HG02678 (cell line): Measurements from ENCODE around the gene EDAR.

Experiments used
- ATAC-seq: cut with Tn5 transposase; IDR thresholded peaks from one replicate; pipeline ENCODE4 v1.9.1; 2021; ENCODE audit warnings: mild to moderate bottlenecking, moderate library complexity; ENCODE audit not compliant: unreplicated experiment

Gene EDAR

DNA sequence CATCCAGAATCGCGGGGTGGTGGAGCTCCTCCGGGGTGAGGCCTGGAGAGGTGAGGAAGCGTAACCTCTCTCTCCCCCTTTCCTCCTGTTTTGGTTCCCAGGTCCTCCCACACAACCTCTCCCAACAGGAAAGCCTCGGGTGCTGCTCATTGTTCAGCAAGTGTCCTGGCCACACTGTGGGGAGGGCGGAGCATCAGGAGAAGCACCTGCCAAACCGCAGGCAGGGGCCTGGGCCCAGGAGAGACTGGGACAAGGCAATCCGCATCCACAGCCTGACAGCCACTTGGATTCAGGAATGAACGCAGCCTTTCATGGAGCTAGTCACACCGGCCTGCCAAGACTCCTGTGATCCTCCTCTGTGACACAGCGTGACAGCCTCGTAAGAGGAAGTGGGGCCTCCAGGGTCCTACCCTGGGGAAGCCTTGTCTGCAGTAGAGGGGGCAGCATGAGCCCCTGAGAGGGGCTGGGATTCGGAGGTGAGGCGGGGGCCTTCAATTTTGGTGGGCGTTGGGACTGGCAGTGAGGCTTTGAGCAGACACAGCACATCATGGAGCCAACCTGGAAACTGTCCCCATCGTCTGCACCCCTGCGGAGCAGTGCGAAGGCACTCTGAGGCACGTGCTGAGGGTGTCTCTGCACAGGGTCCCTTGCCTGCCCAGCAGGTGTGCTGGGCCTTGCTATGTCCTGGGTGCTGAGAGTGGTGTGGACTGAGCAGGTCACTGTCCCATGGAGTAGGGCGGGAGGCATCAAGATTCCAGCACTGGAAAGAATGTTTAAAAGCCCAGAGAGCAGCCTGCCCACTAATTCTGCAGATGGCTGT lies 62.2 kb downstream of the EDAR start:
- no peak for ATAC-seq

GRCh38 chr2:108925735-108926134 lies 63.3 kb downstream of the EDAR start:
- no peak for ATAC-seq

DNA sequence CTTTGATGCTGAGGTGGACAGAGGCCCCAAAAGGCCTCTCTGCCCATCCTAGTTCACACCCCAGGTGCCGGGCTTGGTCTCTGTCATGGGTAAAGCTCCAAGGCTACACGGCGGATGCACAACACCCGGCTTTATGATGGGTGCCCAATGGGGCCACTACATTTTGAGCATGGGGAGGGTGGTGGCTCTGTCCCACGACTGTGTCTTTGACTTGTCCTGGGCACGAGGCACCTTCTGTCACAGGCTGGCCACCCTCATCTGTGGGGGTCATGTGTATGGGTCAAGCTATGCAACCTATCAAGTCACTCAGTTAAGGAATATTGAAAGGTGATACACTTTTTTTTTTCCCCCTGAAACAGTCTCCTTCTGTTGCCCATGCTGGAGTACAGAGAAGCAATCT lies 63.7 kb downstream of the EDAR start:
- ATAC-seq = no peak

DNA sequence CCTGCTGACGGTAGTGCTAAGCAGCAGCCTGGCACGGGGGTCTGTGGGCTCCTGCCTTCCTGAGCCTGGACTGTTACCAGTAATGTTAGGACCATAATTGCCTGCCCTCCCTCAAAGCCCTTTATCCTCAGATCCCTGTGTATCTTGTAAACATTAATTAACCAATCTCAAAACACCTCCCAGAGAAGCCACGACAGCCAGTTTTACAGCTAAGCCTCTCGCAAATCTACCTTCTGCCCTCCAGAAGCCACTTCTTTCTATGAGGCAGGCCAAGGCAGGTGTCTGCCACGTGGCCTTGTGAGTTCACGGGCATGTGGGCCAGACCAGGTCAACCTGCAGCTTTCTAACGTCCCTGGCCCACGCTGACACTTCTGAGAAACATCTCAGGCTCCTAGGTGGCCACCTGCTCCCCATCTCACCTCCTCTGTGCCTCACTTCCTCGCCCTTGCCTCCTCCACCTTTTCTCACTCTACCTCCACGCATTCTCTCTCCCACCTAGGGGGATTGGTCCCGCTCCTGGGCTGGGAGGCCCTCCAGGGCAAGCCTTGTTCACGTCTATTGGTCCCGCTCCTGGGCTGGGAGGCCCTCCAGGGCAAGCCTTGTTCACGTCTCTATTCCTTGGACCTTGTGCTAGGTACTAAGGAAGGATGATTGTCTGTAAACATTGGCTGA lies 64.3 kb downstream of the EDAR start:
- ATAC-seq = no peak

DNA sequence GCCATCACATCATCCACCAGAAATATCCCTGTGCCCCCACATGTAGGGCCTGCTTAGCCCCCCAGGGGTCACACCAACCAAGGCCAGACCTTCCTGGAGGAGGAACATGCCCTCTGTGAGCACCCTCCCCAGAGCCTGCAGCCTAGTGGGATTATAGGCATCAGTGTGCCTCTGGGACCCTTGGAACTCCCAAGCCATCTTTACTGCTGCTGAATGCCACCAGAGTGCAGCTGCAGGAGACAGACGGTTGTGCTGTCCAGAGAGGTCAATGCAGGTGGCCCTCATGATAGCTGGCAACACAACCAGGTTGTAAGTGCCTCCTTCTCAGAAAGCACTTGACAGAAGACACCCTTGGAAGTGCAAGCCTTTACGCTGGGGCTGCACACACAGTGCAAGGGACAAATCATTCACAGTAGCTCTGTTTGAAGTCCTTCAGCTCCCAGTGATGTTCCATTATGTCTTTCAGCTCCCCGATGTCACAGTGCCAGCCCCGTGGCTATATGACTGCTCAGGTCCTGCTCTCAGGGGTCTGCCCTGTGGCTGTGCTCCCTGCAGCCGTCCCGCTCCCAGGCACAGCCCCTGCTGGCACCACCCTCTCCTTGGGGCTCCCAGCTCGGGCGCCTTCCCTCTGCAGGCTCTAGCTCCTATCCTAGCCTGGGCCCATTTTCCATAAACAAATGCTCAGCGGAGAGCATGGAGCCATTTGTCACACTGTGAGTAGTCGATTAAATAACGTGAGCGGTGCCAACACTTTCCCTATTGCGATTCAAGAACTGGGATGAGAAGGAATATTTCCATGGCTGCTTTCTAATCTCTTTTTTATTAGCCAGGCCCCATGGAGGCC lies 65.1 kb downstream of the EDAR start:
- ATAC-seq = no peak

- ATAC-seq = no peak
Observed at GRCh38 chr2:108923019-108923700, 65.9 kb downstream of the EDAR start.

- ATAC-seq = no peak
Observed at GRCh38 chr2:108922141-108922915, 66.7 kb downstream of the EDAR start.

GRCh38 chr2:108921096-108922030 lies 67.7 kb downstream of the EDAR start:
- ATAC-seq = no peak

- ATAC-seq = no peak
Observed at GRCh38 chr2:108920686-108921085, 68.3 kb downstream of the EDAR start.

- ATAC-seq = no peak
Observed at GRCh38 chr2:108919571-108920373, 69.2 kb downstream of the EDAR start.

DNA sequence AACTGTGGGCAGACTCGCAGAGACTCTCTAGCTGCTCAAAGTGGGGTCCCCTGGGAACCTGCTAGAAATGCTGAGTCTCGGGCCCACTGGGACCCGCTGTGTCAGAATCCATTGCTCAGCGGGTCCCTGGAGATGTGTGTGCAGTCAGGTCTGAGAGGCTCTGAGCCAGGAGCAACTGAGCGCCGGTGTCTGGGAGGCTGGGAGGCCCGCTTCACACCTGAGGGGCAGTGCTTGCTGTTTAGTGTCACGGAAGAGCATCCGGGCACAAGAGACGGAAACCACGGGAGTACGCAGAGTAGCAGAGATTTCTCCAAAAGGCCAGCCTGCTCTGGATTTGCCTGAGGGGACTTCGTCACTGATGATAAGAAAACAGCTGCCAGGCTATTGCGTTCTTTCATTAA lies 70.1 kb downstream of the EDAR start:
- no peak for ATAC-seq

- ATAC-seq = no peak
Observed at GRCh38 chr2:108918156-108918874, 70.7 kb downstream of the EDAR start.

GRCh38 chr2:108917526-108917925 lies 71.5 kb downstream of the EDAR start:
- no peak for ATAC-seq

DNA sequence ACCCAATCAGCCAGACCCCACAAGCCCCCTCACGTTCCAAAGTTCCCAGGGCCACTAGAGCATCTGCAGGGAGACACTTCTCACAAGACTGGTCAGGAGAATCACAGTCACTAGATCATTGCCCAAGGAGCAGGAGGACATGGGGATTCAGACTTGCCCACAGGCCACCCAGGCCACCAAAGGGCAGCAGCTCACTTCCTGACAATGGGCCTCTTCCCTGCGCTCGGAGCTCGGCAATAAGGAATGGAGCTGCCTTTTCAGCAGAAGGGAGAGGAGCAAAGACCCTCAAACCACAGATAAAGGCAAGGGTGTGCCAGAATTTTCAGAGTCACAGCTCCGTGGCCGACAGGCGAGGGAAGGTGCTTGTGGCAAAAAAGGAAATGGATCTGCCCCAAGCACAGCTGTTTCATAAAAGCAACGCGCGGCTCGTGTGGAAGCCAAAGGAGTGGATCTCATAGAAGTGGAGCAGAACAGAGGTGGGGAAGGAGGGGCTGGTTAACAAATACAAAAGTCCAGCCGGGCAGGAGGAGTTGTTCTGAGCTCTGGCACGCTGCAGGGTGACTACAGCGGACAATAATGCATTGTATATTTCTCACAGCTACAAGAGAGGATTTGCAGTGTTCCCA lies 72.1 kb downstream of the EDAR start:
- no peak for ATAC-seq

DNA sequence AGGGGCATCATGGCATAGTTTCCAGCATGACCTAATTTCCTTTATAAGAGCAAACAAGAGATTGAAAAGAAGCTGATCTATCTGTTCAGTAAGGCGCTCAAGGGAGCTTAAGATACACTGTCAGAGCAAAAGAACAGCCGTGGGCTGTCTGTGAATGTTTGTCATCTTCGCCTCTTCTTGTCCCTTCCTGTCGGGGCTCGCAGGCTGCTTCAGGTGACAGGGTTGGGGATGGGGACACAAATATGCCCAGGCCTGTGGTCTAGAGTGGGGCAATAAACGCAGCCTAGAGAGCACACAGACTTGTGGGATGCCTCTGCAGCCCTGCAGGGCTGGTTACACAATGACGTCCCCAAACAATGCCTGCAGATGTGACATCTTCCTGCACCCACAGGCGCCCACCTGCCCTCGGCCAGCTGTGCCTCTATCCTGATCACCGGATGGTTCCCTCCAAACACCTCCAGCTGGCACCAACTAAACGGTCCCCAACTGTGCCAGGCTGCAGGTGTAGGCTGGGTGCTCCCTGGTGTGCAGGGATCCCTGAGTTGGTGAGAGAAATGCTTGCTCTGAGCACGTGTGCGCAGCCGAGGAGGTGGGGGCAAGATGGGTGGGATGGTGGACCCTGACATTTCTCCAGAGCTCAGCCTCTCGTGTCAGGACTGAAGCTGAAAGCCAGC lies 72.8 kb downstream of the EDAR start:
- ATAC-seq = no peak

DNA sequence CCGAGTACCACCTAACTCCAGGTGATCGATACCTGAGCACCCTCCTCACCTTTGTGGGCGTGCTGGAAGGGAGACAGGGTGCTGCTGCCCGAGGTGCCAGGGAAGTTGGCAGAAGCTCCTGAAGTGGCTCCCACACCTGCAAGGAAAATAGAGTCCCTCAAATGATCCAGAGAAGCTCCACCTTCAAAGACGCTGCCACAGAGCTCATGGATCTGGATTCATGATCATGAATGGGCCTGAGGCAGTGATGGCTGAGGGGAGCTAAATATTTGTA lies 76.5 kb downstream of the EDAR start:
- ATAC-seq = no peak
